A549 (cell line): Measurements from ENCODE around the gene DRD2.

ENCODE experiments used
- CEBPB ChIP-seq, 2 experiments: fragments of >200 bp in 1 of 2; sonication (Bioruptor Twin) in 1 of 2; formaldehyde crosslinking in 1 of 2; IDR thresholded peaks; 2 replicates each; pipeline ENCODE4 v1.6.1; 2012 to 2016
- CTCF ChIP-seq: fragments of >200 bp; sonication (Bioruptor Twin); formaldehyde crosslinking; IDR thresholded peaks from 3 replicates; pipeline ENCODE4 v1.5.1; 2016
- EP300 ChIP-seq, 2 experiments: fragments of >200 bp; sonication (Bioruptor Twin); formaldehyde crosslinking; IDR thresholded peaks; 2 replicates in 1 of 2; 3 replicates in 1 of 2; pipeline ENCODE4 v1.6.1; 2016 to 2017
- FOXS1 ChIP-seq: fragments of 250-450 bp; sonication (Bioruptor Pico); IDR thresholded peaks from 2 replicates; pipeline ENCODE4 v1.5.0; 2020; ENCODE audit warnings: mild to moderate bottlenecking, moderate library complexity
- HDAC2 ChIP-seq: fragments of 200-600 bp; sonication (generic); IDR thresholded peaks from 2 replicates; pipeline ENCODE4 v1.6.1; 2016
- KDM1A ChIP-seq: fragments of 200-600 bp; sonication (generic); IDR thresholded peaks from 2 replicates; pipeline ENCODE4 v1.6.1; 2016; ENCODE audit warnings: low read depth, mild to moderate bottlenecking
- KDM5A ChIP-seq: fragments of 200-600 bp; sonication (generic); IDR thresholded peaks from 2 replicates; pipeline ENCODE4 v1.6.1; 2016; ENCODE audit warnings: antibody characterized with exemption, mild to moderate bottlenecking
- MAX ChIP-seq: IDR thresholded peaks from 2 replicates; pipeline ENCODE4 v1.6.1; 2012
- RAD21 ChIP-seq, 2 experiments: fragments of >200 bp in 1 of 2; sonication (Bioruptor Twin) in 1 of 2; formaldehyde crosslinking in 1 of 2; IDR thresholded peaks in 1 of 2; conservative IDR thresholded peaks in 1 of 2; 2 replicates in 1 of 2; 3 replicates in 1 of 2; pipeline ENCODE4 v1.6.1; 2012 to 2018; ENCODE audit warnings: inconsistent platforms in 1 of 2
- RFX5 ChIP-seq: fragments of 450-650 bp; IDR thresholded peaks from 2 replicates; pipeline ENCODE4 v1.7.1; 2014; ENCODE audit warnings: antibody characterized with exemption, mild to moderate bottlenecking, moderate library complexity
- SMC3 ChIP-seq: fragments of >200 bp; sonication (Bioruptor Twin); formaldehyde crosslinking; IDR thresholded peaks from 3 replicates; pipeline ENCODE4 v1.6.1; 2018; ENCODE audit warnings: inconsistent platforms

GRCh38 chr11:113514856-113515255, 39.7 kb upstream of the DRD2 start:
- no peak for TF ChIP-seq HDAC2
- TF ChIP-seq CTCF = no peak
- TF ChIP-seq RAD21 (conservative IDR thresholded peaks at IDR 0.05 in 1 of 2, IDR thresholded peaks at IDR 0.05 in 1 of 2) = no peak
- TF ChIP-seq KDM5A = no peak
- TF ChIP-seq MAX = no peak
- TF ChIP-seq CEBPB (IDR thresholded peaks at IDR 0.05) = no peak
- TF ChIP-seq FOXS1 (CRISPR knock-in tag) = no peak
- TF ChIP-seq RFX5 = no peak
- TF ChIP-seq EP300 (IDR thresholded peaks at IDR 0.05) = no peak
- no peak for TF ChIP-seq SMC3
- TF ChIP-seq KDM1A = no peak
